NCI-H1436 (cell line): ENCODE measurements around the gene ANKRD52.
"Not testable (repeated sequence)": the region's sequence is repeated elsewhere in the genome, so short reads cannot be mapped to it uniquely, and the experiment has no call there.

Source experiments
- DNase-seq: peaks from one replicate; lab custom pipeline; 2025; lab: John Stamatoyannopoulos, UW

ANKRD52 gene

GRCh38 chr12:56258068-56258819 lies at the start of gene ANKRD52:
TSS of gene ANKRD52 (minus strand) at chr12:56258384. CDS start at chr12:56258269, 115 bp downstream.
- DNase-seq: peak; percentile 64

GRCh38 chr12:56307221-56307965 lies 49.2 kb upstream of the ANKRD52 start:
- DNase-seq: no peak

DNA sequence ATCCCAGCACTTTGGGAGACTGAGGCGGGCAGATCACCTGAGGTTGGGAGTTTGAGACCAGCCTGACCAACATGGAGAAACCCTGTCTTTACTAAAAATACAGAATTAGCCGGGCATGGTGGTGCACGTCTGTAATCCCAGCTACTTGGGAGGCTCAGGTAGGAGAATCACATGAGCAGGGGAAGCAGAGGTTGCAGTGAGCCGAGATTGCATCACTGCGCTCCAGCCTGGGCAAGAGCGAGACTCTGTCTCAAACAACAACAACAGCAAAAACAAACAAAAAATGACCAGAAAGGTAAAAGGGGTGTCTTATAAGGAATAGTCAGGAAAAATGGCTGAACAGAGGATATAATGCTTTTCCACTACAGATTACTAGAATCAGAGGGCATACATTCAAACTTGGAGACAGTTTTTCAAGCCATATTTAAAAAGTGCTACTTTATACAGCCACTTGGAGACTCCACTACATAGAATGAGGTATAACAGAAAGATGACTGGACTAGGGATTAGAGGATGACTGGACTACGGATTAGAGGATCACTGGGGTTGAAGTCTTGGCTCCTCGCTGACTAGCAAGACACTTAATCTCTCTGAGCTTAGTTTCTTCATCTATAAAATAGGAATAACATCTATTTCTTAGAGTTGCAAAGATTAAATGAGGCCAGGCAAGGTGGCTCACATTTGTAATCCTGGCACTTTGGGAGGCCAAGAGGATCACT lies 46.8 kb upstream of the ANKRD52 start:
- no peak for DNase-seq

GRCh38 chr12:56304276-56304675 lies 46.1 kb upstream of the ANKRD52 start:
- no peak for DNase-seq

DNA sequence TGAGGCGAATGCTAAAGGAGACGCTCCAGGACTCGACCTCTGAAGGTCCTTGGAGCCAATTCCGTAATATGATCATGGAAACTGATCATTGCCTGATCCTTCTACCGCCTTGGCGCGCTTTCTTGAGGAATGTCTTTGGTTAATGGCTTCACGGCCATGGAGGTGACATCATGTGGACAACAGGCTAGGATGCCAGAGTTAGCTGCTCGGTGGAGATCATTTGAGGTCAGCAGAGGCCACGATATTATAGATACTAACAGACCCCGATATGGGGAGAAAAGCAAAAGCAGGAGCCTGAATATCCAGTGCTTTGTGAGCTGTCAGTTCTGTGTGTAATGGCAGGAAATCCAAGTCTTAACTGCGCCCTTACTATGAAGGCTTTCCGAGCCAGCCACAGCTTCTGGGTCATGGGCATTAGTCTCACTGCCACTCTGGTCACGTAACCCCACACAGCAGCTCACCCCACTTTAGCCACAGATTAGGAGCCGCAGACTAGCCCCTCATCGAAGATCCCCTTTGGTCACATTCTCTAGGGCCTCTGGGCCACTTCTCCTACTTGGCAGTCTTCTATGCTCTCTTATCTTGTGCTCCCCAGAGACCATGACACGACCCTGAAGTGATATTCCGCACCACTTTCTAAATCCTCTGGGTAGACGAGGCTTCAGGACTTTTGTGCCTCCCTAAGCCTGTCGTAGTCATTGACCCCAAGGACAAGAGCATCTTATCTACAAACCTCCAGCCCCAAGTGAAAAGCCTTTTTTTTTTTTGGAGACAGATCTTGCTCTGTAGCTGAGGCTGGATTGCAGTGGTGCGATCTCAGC lies 42.7 kb upstream of the ANKRD52 start:
- peak; percentile 51 for DNase-seq

DNA sequence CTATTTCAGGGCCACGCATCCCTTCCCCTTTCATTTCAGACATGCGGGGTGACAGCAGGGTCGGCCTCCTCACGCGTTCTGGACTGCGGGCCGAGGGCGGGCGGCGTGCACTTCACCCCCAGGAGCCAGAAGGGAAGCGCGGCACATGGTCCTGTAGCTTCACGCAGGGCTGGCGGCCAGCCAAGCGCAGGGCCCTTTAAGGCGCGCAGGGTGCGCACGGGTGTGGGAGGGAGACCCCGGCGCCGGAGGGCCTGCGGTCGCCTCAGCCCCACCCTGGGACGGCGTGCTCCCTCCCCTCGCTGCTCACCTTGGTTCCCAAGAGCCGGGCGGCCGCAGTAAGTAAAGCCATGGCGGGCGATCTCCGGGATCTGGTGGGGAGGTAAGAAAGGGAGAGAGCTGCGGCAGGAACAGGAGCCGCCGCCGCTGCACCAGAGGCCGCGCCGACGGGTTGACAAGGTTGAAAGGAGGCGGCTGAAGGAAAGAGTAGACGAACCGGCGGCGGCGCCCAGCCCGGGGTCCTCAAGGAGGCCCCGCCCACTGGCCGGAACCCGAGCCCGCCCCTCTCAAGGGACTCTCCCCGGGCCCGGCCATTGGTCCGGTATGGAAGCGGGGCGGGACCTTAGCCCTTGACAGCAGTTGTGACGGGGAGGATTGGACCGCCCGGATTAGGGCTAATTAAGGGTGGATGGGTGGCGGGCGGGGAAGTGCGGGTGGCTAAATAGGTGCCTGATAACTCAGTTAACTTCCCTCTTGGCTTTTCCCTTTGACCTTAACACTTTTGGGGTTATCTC lies 41.9 kb upstream of the ANKRD52 start, which contains the start of gene CS:
CS (minus strand) TSS at position 478 of the 791 bp plus-strand sequence; CDS start at position 349, 129 bp downstream.
- DNase-seq: peak; percentile 99

DNA sequence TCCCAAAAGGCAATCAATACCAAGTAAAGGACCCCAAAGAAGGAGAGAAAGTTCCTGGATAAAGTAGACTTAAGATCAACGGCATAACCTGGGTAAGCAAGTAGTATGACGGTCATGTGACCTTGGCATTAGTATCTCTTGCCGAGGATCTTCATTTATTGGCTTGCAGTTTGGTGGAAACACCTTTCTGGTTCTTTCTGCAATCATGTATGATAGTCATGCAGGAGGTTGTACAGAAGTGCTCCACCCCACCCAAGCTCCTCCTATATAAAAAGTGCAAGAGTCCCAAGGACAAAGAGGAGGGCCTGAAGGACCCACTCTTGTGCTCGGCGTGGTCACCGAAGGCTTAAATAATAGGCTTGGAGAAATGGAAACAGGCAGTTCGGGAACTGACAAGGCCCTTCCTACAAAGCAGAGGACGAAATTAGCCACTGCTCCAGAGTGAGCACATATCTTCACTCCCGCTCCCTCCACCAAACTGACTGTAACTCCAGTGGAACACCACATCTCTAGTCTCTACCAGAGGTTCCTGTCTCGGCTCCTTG lies 41.2 kb upstream of the ANKRD52 start:
- no peak for DNase-seq

DNA sequence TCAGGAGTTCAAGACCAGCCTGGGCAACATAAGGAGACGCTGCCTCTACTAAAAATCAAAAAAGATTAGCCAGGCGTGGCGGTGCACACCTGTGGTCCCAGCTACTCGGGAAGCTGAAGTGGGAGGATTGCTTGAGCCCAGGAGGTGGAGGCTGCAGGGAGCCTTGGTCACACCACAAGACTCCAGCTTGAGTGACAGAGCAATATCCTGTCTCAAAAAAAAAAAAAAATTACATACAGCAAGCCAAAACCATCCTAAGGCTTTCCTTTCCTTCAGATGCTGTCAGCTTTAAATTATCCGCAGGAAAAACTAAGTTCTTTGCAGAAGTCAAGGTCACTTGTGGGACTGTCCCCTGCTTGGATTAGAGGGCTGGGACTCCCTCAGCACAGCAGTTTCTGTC lies 40.6 kb upstream of the ANKRD52 start:
- DNase-seq: no peak

DNA sequence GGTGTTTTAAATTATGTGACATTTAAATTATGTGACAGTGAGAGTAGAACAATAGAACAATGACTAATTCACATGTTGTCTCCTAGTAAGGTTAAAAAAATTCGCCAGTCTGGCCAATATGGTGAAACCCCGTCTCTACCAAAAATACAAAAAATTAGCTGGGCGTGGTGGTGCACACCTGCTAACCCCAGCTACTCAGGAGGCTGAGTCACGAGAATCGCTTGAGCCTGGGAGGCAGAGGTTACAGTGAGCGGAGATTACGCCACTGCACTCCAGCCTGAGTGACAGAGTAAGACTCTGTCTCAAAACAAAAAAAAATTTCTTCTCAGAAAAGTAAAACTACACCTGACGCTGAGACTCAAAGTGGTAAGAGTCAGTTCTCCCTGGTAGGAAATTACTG lies 39.2 kb upstream of the ANKRD52 start:
- DNase-seq: no peak

DNA sequence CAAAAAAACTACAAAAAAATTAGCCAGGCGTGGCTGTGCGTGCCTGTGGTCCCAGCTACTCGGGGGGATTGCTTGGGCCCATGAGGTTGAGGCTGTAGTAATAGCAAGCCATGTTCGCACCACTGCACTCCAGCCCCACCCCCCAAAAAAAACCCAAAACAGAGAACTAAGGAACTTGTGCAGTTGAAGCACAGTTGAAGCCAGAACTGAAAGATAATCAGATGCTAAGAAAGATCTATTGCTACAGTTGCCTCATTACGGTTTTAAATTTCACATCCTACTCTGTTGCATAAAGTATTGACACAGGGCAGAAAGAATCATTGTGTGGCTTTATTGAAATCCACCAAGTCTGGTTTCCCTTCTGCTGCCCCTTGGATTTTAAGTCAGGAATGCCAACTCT lies 38.1 kb upstream of the ANKRD52 start:
- no peak for DNase-seq

DNA sequence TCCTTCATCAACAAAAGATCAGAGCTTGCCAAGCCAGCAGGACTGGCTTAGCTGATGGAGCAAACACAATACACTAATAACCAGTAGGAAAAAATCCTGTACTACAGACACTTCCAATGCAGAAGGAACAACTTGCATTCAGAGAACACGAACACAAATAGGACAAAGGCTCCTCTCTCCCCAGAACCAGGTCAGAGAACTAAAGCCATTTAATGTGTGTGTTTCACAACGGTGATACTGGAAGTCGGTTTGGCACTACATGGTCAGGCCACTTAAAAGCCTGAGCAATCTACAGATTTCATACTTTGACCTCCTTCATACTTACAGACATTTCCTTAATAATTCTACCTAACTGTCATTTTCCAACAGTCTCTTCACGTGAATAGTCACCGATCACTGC lies 35.6 kb upstream of the ANKRD52 start:
- no peak for DNase-seq

GRCh38 chr12:56288705-56289387 lies 30.7 kb upstream of the ANKRD52 start:
- no peak for DNase-seq

- DNase-seq: no peak
Measured at GRCh38 chr12:56286044-56286830, 28.1 kb upstream of the ANKRD52 start.

DNA sequence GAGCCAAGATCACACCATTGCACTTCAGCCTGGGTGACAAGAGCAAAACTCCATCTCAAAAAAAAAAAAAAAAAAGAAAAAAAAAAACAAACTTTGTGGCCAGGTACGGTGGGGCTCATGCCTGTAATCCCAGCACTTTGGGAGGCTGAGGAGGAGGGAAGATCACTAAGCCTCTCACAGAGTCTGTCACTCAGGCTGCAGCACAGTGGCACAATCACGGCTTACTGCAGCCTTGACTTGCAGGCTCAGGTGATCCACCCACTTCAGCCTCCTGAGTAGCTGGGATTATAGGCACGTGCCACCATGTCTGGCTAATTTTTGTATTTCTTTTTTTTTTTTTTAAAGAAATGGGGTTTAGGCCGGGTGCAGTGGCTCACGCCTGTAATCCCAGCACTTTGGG lies 26.1 kb upstream of the ANKRD52 start:
- DNase-seq: not testable (repeated sequence)

- no peak for DNase-seq
Measured at GRCh38 chr12:56282579-56282978, 24.4 kb upstream of the ANKRD52 start.

- no peak for DNase-seq
Measured at GRCh38 chr12:56282030-56282429, 23.8 kb upstream of the ANKRD52 start.

DNA sequence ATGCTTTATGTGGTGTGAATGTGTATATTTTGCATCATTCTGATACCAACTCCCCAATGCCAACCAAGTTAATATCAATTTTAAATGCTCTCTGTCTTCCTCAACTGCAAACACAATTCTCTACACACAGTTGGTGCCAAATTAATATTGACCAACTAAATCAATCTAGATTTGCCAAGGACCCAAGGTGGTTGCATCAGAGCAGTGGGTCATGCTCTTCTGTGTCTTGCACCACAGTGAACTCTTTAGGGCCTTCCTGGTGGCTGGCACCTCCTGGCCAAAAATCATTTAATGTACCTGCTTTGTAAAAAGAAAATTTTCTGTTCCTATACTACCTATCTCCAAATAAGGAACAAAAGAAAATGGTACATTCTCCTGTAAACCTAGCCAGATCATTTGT lies 22.7 kb upstream of the ANKRD52 start:
- DNase-seq: no peak

GRCh38 chr12:56278905-56279304 lies 20.7 kb upstream of the ANKRD52 start:
- no peak for DNase-seq

- no peak for DNase-seq
Measured at GRCh38 chr12:56274299-56274698, 16.1 kb upstream of the ANKRD52 start.
